Activated CD8-positive, alpha-beta memory T cell treated with anti-CD3 and anti-CD28 coated beads, Interleukin-2, amount 50 U/mL, for 4 hours (primary cell): ENCODE data around the gene GSE1.
"Not testable (repeated sequence)": the region's sequence is repeated elsewhere in the genome, so short reads cannot be mapped to it uniquely, and the experiment has no call there.

Experiments
- DNase-seq: peaks from one replicate; pipeline ENCODE4 v3.0.0-alpha.2; 2020

The GSE1 gene

DNA sequence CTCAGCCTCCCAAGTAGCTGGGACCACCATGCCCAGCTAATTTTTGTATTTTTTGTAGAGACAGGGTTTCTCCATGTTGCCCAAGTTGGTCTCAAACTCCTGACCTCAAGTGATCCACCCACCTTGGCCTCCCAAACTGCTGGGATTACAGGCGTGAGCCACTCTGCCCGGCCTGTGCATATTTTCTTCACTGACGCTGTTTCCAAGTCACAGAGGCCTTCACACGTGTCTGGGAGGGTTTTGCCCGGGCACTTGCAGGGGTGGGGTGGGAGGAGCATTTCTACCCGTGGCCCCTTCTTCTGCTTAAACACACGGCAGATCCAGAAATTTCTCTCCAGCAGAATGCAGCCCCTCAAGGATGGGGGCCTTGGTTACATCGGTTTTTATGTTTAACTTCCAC, 20.8 kb upstream of the GSE1 start:
- DNase-seq = not testable (repeated sequence)

GRCh38 chr16:85592700-85593493, 20.2 kb upstream of the GSE1 start:
- no peak for DNase-seq

DNA sequence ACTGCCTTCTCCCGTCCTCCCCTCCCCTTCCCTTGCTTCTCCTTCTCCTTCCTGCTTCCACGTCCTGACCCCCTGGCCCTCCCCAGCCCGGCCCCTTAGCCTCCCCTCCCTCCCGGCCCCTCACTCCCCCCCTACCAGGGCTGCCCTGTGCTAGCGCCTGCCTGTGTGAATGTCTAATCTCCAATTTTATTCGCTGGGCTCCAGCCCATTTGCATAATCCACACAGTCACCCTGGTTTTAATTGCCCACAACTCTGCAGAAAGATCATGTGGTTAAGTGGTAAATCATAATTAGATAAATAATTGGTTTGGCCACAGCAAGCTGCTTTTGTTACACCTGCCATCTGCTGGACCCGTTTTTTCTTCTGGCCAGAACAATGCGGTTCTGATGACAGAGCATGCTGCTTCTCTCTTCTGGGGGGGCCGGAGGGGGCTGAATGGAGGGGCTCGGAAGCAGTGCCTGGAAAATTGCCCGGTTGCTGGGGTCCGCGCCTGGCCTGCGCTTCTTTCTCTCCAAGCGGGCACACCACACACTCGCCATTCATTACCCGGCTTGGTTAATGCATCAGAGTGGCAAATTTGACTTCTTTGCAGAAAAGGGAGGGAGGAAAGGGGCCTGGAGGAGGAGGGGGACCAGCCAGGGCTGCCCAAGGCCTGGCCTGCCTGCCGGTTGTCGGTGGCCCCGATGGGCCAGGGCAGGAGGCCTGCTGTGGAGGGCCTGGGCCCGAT, 19.5 kb upstream of the GSE1 start:
- no peak for DNase-seq

GRCh38 chr16:85594273-85594977, 18.7 kb upstream of the GSE1 start:
- DNase-seq = no peak

- DNase-seq = no peak
Measured at GRCh38 chr16:85594978-85595661, 18.0 kb upstream of the GSE1 start.

- DNase-seq = no peak
Measured at GRCh38 chr16:85595812-85596502, 17.2 kb upstream of the GSE1 start.

- DNase-seq = no peak
Measured at GRCh38 chr16:85598141-85598540, 15.0 kb upstream of the GSE1 start.

DNA sequence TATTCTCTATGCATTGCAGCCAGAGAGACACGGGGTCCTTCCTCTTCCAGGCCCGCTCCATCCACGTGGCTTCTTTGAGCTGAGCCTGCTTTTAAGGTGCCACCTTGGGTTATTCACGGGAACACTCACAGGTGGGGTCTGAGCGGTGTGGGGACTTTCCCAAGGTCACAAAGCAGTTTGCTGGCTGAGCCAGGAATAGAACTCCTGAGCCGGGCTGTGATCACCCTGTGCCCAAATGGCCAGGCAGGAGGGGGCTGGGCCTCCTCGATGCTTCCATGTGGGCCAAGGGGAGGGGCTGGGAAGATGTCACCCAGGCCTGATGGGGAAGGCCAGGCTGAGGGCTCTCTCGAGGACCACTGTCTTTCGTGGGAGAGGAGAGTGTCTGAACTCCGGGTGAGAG, 13.0 kb upstream of the GSE1 start:
- no peak for DNase-seq

- DNase-seq = no peak
Measured at GRCh38 chr16:85600530-85601271, 12.4 kb upstream of the GSE1 start.

DNA sequence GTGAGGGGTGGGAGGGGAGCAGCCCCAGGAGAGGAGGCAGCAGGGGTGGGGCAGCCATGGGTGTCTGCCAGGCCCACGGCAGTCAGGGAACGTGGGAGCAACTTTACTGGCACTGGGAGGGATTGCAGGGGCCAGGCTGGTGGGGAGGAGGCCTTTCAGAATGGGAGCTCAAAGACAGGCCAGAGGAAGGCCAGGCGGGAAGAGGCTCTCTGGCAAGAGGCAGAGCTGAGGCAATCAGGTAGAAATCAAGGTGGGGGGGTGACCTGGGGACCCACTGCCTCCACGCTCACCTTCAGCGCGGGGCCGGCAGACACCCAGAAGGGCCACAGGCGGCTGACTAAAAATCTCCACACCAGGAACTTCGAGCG, 11.9 kb upstream of the GSE1 start:
- no peak for DNase-seq

DNA sequence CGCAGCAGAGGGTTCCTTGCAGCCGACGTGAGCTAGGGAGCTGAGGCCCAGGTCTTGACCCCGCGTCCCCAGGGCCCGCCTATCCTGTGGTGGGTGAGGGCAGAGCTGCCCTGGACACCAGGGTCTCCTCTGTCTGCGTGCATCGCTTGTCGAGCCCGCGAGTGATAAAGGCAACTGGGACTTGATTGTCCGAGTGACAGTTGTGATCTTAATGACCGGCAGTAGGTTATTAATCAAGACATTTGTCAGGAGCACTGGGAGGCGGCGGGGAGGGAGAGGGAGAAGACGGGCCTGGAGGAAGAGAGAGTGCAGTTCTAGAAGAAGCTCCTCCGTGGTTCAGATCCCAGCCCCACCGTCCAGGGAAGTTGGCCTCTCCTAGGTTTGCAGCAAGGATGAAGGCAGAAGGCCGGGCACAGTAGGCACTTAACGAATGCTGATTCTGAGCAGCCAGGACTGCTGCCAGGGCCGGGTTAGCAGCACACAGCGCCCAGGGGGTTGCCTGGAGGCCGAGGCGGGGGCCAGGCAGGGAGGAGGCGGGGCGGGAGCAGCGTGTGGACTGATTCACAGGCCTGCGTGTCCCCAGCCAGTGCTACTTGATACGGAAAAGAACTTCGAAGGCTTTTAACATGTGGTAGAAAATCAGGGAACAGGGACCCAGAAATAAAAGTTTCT, 11.3 kb upstream of the GSE1 start:
- DNase-seq = no peak

GRCh38 chr16:85602402-85603202, 10.5 kb upstream of the GSE1 start:
- DNase-seq = no peak

DNA sequence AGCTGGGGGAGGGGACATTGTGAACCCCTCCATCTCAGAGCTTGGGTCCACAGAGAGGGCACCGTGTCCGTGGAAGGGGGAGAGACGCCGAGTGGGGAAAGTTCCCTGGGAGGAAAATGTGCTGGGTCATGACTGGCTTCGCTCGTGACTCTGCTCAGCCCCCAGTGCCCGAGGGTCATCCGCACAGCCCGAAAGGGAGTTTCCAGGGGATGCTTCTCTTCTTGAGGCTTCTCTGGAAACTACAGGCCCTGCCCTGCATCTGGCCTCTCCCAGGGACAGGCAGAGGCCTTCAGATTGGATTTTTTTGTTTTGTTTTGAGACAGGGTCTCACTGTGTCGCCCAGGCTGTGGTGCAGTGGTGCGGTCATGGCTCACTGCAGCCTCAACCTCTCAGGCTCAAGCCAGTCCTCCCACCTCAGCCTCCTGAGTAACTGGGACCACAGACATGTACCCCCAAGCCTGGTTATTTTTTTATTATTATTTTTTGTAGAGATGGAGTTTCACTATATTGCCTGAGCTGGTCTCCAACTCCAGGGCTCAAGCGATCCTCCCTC, 9.8 kb upstream of the GSE1 start:
- DNase-seq = no peak

GRCh38 chr16:85604145-85604705, 8.9 kb upstream of the GSE1 start:
- no peak for DNase-seq

- no peak for DNase-seq
Measured at GRCh38 chr16:85605051-85605911, 7.8 kb upstream of the GSE1 start.

DNA sequence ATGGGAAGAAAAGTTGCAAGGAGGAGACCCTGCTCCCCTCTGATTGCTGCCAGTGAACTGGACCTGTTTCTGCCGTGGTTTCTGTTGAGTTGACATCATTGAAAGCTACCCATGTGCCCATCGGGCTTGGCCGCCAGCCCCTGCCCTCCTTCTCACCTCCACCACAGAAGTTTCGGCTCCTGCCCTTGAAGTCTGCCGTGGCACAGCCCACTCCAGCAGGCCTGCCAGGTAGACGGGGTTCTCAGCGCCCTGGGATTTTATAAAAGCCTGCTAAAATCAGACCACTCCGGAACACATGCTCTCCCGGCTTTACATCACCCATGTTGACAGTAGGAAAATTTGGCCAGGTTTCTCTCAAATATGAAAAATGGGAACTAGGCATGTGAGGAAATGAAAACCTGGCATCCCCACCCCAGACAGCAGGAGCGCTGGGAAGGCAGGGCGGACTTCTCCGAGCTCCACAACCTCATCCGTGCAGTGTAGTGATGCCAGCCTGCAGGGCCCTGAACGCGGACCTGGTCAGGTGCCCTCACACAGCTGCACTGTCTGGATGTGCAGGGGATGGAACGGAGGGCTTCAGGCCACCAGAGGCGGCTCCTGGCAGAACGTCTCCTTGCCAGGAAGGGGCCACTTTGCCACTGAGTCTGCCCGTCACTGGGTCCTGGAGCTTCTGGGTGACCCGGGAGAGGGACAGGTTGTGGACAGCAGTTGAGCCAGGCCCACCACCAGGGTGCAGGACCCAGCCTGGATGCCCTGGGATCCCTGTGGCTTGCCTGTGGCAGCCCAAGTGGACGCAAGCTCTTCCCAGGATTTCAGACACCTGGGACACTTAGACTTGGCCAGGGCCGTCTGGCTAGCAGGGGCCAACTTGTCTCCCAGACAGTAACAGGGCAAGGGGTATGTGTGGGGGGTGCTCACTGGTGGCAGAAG, 6.9 kb upstream of the GSE1 start:
- DNase-seq = no peak

- no peak for DNase-seq
Measured at GRCh38 chr16:85606904-85607303, 6.2 kb upstream of the GSE1 start.

DNA sequence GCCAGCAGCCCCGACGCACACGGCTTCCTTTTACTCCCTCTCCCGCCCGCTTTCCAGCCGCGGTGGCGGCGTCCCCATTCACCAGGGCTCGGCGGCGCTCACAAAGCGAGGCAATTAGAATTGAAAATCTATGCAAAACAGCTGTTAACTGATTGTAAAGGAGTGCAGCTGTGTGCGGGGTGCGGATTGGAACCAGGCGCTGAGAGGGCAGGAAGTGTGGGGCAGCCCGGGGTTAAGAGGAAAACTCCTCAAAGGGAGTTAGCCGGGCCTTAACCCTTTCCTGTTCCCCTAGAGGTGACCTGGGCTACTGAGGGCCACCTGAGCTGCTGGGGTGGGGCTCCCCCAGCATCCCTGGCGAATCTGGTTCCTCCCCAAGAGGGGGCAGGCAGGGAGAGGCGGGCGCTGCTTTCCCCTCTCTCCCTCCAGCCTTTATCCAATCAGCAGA, 5.8 kb upstream of the GSE1 start:
- no peak for DNase-seq
